Effector memory CD4-positive, alpha-beta T cell (primary cell): ENCODE results near the gene TRIM60.
"Not testable (repeated sequence)": the region's sequence is repeated elsewhere in the genome, so short reads cannot be mapped to it uniquely, and the experiment has no call there.

Experiments
- DNase-seq, 3 donors: peaks; one replicate each; pipeline ENCODE4 v3.0.0-alpha.2; 2020
- H3K27ac ChIP-seq: 2 replicates; pipeline ENCODE4 v1.7.0; 2013; ENCODE audit warnings: mild to moderate bottlenecking, low read length, moderate library complexity; ENCODE audit not compliant: insufficient read depth, poor library complexity, severe bottlenecking
- H3K27me3 ChIP-seq: replicated peaks from 2 replicates; pipeline ENCODE4 v1.7.0; 2013; ENCODE audit warnings: mild to moderate bottlenecking, low read length; ENCODE audit not compliant: insufficient read depth, control insufficient read depth, poor library complexity, severe bottlenecking
- H3K36me3 ChIP-seq: 2 replicates; pipeline ENCODE4 v1.7.0; 2013; ENCODE audit warnings: mild to moderate bottlenecking, low read length, moderate library complexity; ENCODE audit not compliant: control insufficient read depth, insufficient read depth
- H3K4me1 ChIP-seq: 2 replicates; pipeline ENCODE4 v1.7.0; 2013; ENCODE audit warnings: low read length, mild to moderate bottlenecking; ENCODE audit not compliant: control insufficient read depth, insufficient read depth, poor library complexity, severe bottlenecking
- H3K4me3 ChIP-seq: 2 replicates; pipeline ENCODE4 v1.7.0; 2013; ENCODE audit warnings: low read length, low read depth, mild to moderate bottlenecking; ENCODE audit not compliant: insufficient read depth, poor library complexity, severe bottlenecking
- H3K9me3 ChIP-seq: 2 replicates; pipeline ENCODE4 v1.7.0; 2013; ENCODE audit warnings: mild to moderate bottlenecking, low read length, moderate library complexity; ENCODE audit not compliant: control insufficient read depth
- total RNA-seq, 3 donors: gene quantifications; one replicate each; lab custom pipeline; 2026; lab: John Stamatoyannopoulos, UW

The TRIM60 gene
- total RNA-seq = 0 reads per million in 3 donors

- DNase-seq = no peak
- Histone ChIP-seq H3K4me1 (no peaks in the 10 kb centered on the region), H3K27me3 (no peaks in the 10 kb centered on the region), H3K27ac (no peak within 1 kb of the TSS), H3K9me3 (no peaks in the 10 kb centered on the region), H3K4me3 (no peak within 1 kb of the TSS), H3K36me3 (no peaks in the 10 kb centered on the region)
Observed at GRCh38 chr4:165031436-165032211, at the start of gene TRIM60. TSS of gene TRIM60 (plus strand) at chr4:165031999. CDS start at chr4:165040073, 8,074 bp downstream.

GRCh38 chr4:164989471-164989870, 42.3 kb upstream of the TRIM60 start:
- DNase-seq = no peak
- no peaks in the 10 kb centered on the region for H3K27me3 ChIP-seq
- no peaks in the 10 kb centered on the region for H3K36me3 ChIP-seq
- H3K4me1 ChIP-seq = no peaks in the 10 kb centered on the region
- H3K9me3 ChIP-seq = no peaks in the 10 kb centered on the region
- H3K4me3 ChIP-seq = no peak overlapping the region
- H3K27ac ChIP-seq = no peak overlapping the region

GRCh38 chr4:164990786-164991185, 41.0 kb upstream of the TRIM60 start:
- not testable (repeated sequence) for H3K9me3 ChIP-seq, H3K36me3 ChIP-seq, H3K4me1 ChIP-seq, H3K27ac ChIP-seq, H3K4me3 ChIP-seq, H3K27me3 ChIP-seq, DNase-seq

- H3K4me3 ChIP-seq, H3K9me3 ChIP-seq, DNase-seq, H3K4me1 ChIP-seq, H3K36me3 ChIP-seq, H3K27me3 ChIP-seq, H3K27ac ChIP-seq: not testable (repeated sequence)
Observed at GRCh38 chr4:164996123-164996522, 35.7 kb upstream of the TRIM60 start.

GRCh38 chr4:164997324-164997723, 34.5 kb upstream of the TRIM60 start:
- DNase-seq = no peak
- Histone ChIP-seq H3K36me3 (no peaks in the 10 kb centered on the region), H3K4me3 (no peak overlapping the region), H3K27me3 (no peaks in the 10 kb centered on the region), H3K27ac (no peak overlapping the region), H3K9me3 (no peaks in the 10 kb centered on the region), H3K4me1 (no peaks in the 10 kb centered on the region)

GRCh38 chr4:164997941-164998340, 33.9 kb upstream of the TRIM60 start:
- H3K27ac ChIP-seq = no peak overlapping the region
- no peak for DNase-seq
- no peaks in the 10 kb centered on the region for H3K36me3 ChIP-seq
- H3K4me3 ChIP-seq = no peak overlapping the region
- no peaks in the 10 kb centered on the region for H3K9me3 ChIP-seq
- no peaks in the 10 kb centered on the region for H3K4me1 ChIP-seq
- H3K27me3 ChIP-seq = no peaks in the 10 kb centered on the region

GRCh38 chr4:164998526-164999080, 33.2 kb upstream of the TRIM60 start:
- H3K9me3 ChIP-seq, H3K4me1 ChIP-seq, H3K27me3 ChIP-seq, H3K27ac ChIP-seq, H3K36me3 ChIP-seq, DNase-seq, H3K4me3 ChIP-seq: not testable (repeated sequence)

- not testable (repeated sequence) for H3K4me3 ChIP-seq, H3K4me1 ChIP-seq
Observed at GRCh38 chr4:165001957-165002356, 29.8 kb upstream of the TRIM60 start.

GRCh38 chr4:165005352-165005925, 26.4 kb upstream of the TRIM60 start:
- no peak overlapping the region for H3K4me3 ChIP-seq
- no peaks in the 10 kb centered on the region for H3K36me3 ChIP-seq
- no peak for DNase-seq
- no peaks in the 10 kb centered on the region for H3K4me1 ChIP-seq
- no peak overlapping the region for H3K27ac ChIP-seq
- no peaks in the 10 kb centered on the region for H3K27me3 ChIP-seq
- no peaks in the 10 kb centered on the region for H3K9me3 ChIP-seq

More at GRCh38 chr4:165001957-165002356, 29.8 kb upstream of the TRIM60 start:
- DNase-seq, H3K36me3 ChIP-seq, H3K9me3 ChIP-seq, H3K27me3 ChIP-seq, H3K27ac ChIP-seq: not testable (repeated sequence)

- H3K27me3 ChIP-seq = no peaks in the 10 kb centered on the region
- H3K4me3 ChIP-seq = no peak overlapping the region
- no peaks in the 10 kb centered on the region for H3K4me1 ChIP-seq
- H3K9me3 ChIP-seq = no peaks in the 10 kb centered on the region
- DNase-seq = no peak
- no peaks in the 10 kb centered on the region for H3K36me3 ChIP-seq
- no peak overlapping the region for H3K27ac ChIP-seq
Observed at GRCh38 chr4:165006456-165006855, 25.3 kb upstream of the TRIM60 start.
